Activated T-helper 1 cell treated with anti-CD3 and anti-CD28 coated beads, Interleukin-12 subunit alpha, Interleukin-12 subunit beta, Interleukin-2, Interleukin-4 antibody, amounts not matched to agents 30 ng/mL and 10 ng/mL and 1 ng/mL, durations not matched to agents 14 hours and 24 hours and 36 hours (primary cell): ENCODE results near the gene ARL8B. TPM values are rescaled to one million over a fixed set of nuclear protein-coding genes. Genes with fewer than 3 reads are reported as not detected.

Experiments used
- DNase-seq: peaks from one replicate; pipeline ENCODE4 v3.0.0; 2021; ENCODE audit warnings: low spot score
- H3K27ac Mint-ChIP-seq: one replicate; pipeline ENCODE4 v1.8.0; 2021; ENCODE audit warnings: mild to moderate bottlenecking, mixed read lengths
- H3K27me3 Mint-ChIP-seq: one replicate; pipeline ENCODE4 v1.8.0; 2022; ENCODE audit warnings: mild to moderate bottlenecking, moderate library complexity, mixed read lengths; ENCODE audit not compliant: insufficient read depth
- H3K36me3 Mint-ChIP-seq: one replicate; pipeline ENCODE4 v1.8.0; 2021; ENCODE audit warnings: low read depth, mixed read lengths
- H3K4me1 Mint-ChIP-seq: one replicate; pipeline ENCODE4 v1.8.0; 2021; ENCODE audit warnings: low read depth, mixed read lengths
- H3K4me3 Mint-ChIP-seq: one replicate; pipeline ENCODE4 v1.8.0; 2021; ENCODE audit warnings: mild to moderate bottlenecking, moderate library complexity, mixed read lengths
- H3K9me3 Mint-ChIP-seq: one replicate; pipeline ENCODE4 v1.8.0; 2021; ENCODE audit warnings: mixed read lengths
- intact Hi-C: fragments of 100-400 bp; cut with micrococcal nuclease; formaldehyde crosslinking; loops from one replicate; pipeline ENCODE4 v1.15.1; 2024
- total RNA-seq: library from RNA; stranded (reverse); gene quantifications from 2 replicates; pipeline ENCODE4 v1.2.3, GENCODE V29; 2022

The ARL8B gene
- total RNA-seq, 1 donor from 2014 or later: 43.4 TPM

DNA sequence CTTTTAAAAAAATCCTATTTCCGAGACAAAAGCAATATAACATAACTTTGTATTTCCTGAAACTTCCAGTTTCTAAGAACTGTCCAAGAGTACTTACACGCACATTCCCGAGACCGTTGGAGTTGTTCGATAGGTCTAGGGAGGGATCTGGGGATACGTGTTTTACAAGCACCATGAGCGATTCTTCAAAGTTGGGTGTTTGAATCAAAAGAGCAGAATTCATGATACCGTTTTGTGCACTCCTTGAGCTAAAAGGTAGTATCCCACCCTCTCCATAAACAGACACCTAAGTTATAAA, 64.7 kb downstream of the ARL8B start:
- intact Hi-C loops: loop anchor here (1.0 to 2.0 kb wide), 4 partner anchors 65 to 884 kb away; partner anchors contain the start of genes ARL8B, ITPR1 and SETMAR
- peaks cover 27% of the 10 kb centered on the region for H3K36me3 Mint-ChIP-seq
- peak overlapping the region; percentile 93 for H3K4me3 Mint-ChIP-seq
- peaks cover 39% of the 10 kb centered on the region for H3K4me1 Mint-ChIP-seq
- H3K27me3 Mint-ChIP-seq: no peaks in the 10 kb centered on the region
- no peak for DNase-seq
- H3K9me3 Mint-ChIP-seq: no peaks in the 10 kb centered on the region
- H3K27ac Mint-ChIP-seq: peak overlapping the region; percentile 95

DNA sequence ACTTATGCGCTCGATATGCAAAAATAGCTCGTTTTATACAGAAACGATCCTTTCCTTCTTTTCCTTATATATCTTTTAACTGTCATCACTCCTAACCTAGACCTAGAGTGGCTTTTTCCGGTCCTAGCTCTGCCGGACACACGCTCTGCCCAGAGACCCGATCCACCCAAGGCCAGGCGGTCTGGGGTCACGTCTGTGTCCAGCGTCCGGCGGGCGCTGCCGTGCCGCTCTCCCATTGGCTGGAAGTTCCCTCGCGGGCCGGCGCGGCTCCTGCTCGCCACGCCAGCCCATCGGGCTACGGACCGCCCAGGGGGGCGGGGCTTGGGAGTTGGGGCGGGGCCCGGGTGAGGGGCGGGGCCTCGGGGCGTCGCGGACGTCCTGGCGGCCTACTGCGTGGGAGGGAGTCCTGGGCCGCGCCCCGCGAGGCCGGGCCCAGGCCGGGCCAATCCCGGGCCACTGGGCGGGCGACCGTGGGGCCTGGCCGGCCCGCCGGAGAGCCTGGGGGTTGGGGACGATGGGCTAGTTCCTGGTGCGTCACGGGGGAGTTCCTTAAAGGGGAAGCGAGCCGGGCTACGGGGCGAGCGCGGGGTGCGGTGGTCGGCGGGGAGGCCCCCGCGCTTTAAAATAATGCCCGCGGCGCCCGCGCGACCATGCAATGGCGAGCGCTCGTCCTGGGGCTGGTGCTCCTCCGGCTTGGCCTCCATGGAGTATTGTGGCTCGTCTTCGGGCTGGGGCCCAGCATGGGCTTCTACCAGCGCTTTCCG, 65.2 kb downstream of the ARL8B start, which contains the start of gene EDEM1:
Gene EDEM1, plus strand, starts transcription at position 552 of the 764 bp plus-strand sequence. Its CDS starts 99 bp downstream, at position 651.
- DNase-seq: peak; percentile 96
- Mint-ChIP-seq H3K27ac (peak within 1 kb of the TSS; percentile 98), H3K9me3 (no peaks in the 10 kb centered on the region), H3K4me3 (peak within 1 kb of the TSS; percentile 93), H3K4me1 (peaks cover 39% of the 10 kb centered on the region), H3K36me3 (peaks cover 27% of the 10 kb centered on the region), H3K27me3 (no peaks in the 10 kb centered on the region)
- intact Hi-C loops: loop anchor here (1.0 to 2.0 kb wide), 4 partner anchors 65 to 884 kb away; partner anchors contain the start of genes ARL8B, ITPR1 and SETMAR

DNA sequence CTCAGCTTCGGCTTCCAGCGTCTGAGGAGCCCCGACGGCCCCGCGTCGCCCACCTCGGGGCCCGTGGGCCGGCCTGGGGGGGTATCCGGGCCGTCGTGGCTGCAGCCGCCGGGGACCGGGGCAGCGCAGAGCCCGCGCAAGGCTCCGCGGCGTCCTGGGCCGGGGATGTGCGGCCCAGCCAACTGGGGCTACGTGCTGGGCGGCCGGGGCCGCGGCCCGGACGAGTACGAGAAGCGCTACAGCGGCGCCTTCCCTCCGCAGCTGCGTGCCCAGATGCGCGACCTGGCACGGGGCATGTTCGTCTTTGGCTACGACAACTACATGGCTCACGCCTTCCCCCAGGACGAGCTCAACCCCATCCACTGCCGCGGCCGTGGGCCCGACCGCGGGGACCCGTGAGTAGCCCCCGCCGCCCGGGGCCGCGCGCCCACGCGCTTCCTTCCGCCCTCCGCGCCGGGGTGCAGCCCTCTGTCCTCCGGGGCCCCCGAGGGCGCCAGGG, 65.9 kb downstream of the ARL8B start:
- H3K4me1 Mint-ChIP-seq: peaks cover 44% of the 10 kb centered on the region
- H3K27ac Mint-ChIP-seq: peak overlapping the region; percentile 98
- peak; percentile 55 for DNase-seq
- H3K36me3 Mint-ChIP-seq: peaks cover 32% of the 10 kb centered on the region
- intact Hi-C loops: loop anchor here (1.0 to 2.0 kb wide), 7 partner anchors 9 to 885 kb away; partner anchors contain the start of genes ARL8B, BHLHE40, ITPR1 and SETMAR
- H3K4me3 Mint-ChIP-seq: peak overlapping the region; percentile 93
- no peaks in the 10 kb centered on the region for H3K27me3 Mint-ChIP-seq
- no peaks in the 10 kb centered on the region for H3K9me3 Mint-ChIP-seq

DNA sequence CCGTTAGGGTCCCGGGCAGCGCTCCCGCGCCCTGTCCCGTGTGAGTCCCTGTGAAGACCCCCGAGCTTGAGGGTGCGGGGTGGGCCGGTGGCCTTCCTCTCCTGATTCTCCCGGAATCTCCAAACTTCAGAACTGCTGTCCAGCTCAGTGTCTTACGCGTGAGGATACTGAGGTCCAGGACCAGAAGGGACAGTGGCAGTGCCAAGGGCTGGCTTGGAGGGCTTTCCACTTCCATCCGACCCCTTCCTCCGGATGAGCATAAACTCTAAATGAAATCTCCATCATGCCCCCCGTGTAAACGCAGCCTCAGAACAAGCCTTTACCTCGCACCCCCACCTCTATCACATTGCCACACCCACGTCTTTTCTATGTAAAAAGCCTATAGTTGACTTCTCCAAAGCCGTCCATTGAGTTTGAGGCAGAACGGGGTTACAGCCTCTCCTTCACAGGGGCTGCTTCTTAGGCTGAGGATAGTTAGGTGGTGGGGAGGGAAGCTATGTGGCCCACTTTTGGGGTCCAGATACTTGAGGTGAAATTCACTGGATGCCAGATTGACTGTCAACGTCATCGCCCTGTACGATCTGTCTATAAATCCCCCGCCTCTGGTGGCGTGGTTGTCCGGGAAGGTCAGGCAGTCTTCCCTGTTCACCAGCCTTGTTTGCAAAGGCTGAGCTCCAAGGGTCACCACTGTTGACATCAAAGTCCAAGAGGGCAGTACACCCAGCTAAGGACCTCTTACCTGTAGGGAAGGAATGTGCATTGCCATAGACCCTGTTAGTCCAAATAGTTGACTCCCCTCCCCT, 66.5 kb downstream of the ARL8B start:
- Mint-ChIP-seq H3K36me3 (peaks cover 34% of the 10 kb centered on the region), H3K4me3 (peak overlapping the region; percentile 92), H3K27ac (peak overlapping the region; percentile 98), H3K4me1 (peaks cover 47% of the 10 kb centered on the region), H3K9me3 (no peaks in the 10 kb centered on the region), H3K27me3 (no peaks in the 10 kb centered on the region)
- intact Hi-C loops: loop anchor here (1.0 to 2.0 kb wide), 3 partner anchors 9 to 338 kb away; partner anchors contain the start of gene BHLHE40
- DNase-seq: peak; percentile 34

DNA sequence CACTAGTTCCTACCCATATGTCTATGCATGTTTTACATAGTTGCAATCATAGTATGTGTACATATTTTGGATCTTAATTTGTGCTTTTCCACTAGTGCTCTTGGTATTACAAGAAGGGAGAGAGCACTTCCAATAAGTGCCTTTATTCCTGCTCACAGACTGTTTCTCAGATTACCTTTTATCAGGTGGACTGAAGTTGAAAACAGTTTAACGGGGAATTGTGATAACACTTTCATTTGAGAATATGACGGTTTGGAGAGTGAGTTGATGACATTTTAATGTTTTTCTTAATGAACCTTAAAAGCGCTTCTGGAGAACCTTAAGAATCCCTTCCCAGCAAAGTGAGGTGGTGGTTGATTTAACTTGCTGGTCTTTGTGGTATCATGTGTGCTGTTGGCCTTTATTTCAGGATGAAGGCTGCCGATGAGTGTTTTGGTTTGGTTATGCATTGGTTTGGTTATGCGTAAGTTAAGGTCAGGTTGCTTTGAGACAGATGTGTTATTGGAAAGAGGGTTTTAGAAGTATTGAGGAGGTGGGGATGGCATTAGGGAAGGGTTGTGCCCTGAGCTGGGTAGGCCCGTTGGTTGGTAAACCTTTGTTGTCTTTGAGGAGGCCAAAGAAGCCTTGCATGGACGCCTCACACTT, 68.2 kb downstream of the ARL8B start:
- Mint-ChIP-seq H3K4me1 (peaks cover 63% of the 10 kb centered on the region), H3K27me3 (no peaks in the 10 kb centered on the region), H3K27ac (peak overlapping the region; percentile 98), H3K36me3 (peaks cover 48% of the 10 kb centered on the region), H3K9me3 (no peaks in the 10 kb centered on the region), H3K4me3 (peak overlapping the region; percentile 92)
- intact Hi-C loops: loop anchor here (5.0 kb wide), 1 partner anchor 183 kb away; no protein-coding TSS in a partner anchor
- DNase-seq: no peak

DNA sequence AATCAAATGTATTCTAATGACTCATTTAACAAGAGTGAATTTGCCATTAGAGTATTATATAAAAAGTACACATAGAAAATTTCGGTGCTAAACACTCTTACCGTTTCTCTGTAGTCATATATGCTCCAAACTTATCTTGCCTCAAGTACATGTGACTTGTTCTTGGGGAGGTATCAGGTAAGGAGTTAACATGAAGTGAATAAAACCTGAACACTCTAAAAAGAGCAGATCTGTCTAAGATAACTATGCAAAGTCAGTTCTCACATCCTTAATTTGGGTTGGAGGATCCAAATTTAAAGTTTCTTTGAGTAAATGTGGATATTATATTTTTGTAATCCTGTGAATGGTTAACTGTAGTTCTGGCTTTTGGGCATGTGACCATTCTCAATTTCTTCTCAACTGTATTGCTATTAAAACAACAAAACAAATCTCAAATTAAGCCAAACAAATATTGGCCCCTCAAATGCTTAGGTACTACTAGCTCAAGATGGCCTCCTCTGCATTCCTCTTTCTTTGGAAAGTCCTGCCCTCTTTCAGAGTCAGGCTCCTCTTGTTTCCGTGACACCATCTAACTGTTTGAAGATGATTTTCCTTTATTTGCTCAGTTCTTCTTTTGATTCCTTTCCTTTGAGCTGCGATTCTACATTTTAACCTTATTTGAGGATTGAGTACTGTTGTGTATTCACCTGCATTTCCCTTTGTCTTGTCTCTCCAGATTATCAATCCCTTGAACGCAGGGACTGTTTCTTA, 69.6 kb downstream of the ARL8B start:
- H3K36me3 Mint-ChIP-seq: peaks cover 58% of the 10 kb centered on the region
- H3K27me3 Mint-ChIP-seq: no peaks in the 10 kb centered on the region
- DNase-seq: no peak
- peaks cover 67% of the 10 kb centered on the region for H3K4me1 Mint-ChIP-seq
- H3K27ac Mint-ChIP-seq: peak overlapping the region; percentile 94
- intact Hi-C loops: loop anchor here (5.0 kb wide), 1 partner anchor 184 kb away; no protein-coding TSS in a partner anchor
- H3K9me3 Mint-ChIP-seq: no peaks in the 10 kb centered on the region
- peak overlapping the region; percentile 72 for H3K4me3 Mint-ChIP-seq

DNA sequence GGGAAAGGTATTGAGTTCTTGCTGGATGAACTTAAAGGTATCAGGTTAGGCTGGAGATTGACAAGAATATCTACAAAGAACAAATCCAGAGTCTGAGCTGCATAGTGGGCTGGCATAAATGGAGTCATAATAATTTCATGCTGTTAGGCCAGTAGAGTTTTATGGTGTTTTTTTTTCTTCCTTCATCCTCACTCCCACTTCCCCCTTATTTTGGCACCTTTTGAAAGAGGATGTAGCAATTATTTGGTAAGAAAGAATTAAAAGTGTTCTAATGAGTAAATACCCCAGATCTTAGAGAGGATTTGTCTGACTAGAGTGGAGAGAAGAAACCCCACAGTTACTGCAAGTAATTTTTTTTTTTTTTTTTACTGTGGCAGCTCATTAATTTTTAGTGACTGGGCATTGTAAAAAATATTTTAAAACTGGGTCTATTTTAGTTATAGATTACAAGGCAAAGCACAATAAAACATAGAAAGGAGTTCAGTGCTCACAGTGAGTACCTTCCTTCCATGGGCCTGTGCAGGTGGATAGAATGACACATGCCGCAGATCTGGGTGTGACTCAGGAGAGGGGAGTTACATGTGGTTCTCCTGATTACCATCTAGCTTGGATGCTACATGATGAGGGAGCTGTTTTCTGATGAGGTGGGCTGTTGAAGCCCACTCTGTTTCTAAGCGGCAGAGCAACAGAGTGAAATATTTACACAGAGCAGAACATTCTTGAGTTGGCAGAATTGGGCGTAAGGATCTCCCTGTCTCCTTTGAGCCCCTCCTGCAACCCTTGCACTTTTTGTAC, 70.7 kb downstream of the ARL8B start:
- Mint-ChIP-seq H3K4me3 (peak overlapping the region; percentile 72), H3K36me3 (peaks cover 67% of the 10 kb centered on the region), H3K27ac (peak overlapping the region; percentile 94), H3K9me3 (no peaks in the 10 kb centered on the region), H3K4me1 (peaks cover 72% of the 10 kb centered on the region), H3K27me3 (no peaks in the 10 kb centered on the region)
- no peak for DNase-seq
- intact Hi-C loops: loop anchor here (5.0 kb wide), 1 partner anchor 185 kb away; no protein-coding TSS in a partner anchor

DNA sequence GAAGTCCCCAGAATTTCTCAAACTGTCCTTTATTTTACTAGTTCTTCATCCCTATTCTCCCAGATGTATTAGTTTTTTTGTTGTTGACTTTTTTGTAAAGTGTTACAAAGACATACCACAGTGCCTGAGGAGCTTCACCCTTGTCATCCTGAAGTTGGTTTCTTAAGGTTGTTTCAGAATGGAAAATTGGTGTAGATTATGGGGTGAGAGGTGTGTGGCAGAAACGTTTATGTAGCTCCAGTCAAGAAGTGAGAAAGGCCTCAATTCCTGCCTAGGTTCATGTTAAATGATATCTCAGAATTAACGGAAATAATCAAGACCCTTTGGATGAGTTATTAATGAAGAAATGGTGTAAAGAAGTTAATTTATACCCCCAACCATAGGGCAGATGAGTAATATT, 72.2 kb downstream of the ARL8B start:
- Mint-ChIP-seq H3K9me3 (no peaks in the 10 kb centered on the region), H3K4me1 (peaks cover 86% of the 10 kb centered on the region), H3K36me3 (peaks cover 69% of the 10 kb centered on the region), H3K27ac (peak overlapping the region; percentile 97), H3K4me3 (peak overlapping the region; percentile 74), H3K27me3 (no peaks in the 10 kb centered on the region)
- intact Hi-C loops: loop anchor here (1.0 to 5.0 kb wide), 6 partner anchors 172 to 389 kb away; partner anchors contain the start of gene BHLHE40
- no peak for DNase-seq

DNA sequence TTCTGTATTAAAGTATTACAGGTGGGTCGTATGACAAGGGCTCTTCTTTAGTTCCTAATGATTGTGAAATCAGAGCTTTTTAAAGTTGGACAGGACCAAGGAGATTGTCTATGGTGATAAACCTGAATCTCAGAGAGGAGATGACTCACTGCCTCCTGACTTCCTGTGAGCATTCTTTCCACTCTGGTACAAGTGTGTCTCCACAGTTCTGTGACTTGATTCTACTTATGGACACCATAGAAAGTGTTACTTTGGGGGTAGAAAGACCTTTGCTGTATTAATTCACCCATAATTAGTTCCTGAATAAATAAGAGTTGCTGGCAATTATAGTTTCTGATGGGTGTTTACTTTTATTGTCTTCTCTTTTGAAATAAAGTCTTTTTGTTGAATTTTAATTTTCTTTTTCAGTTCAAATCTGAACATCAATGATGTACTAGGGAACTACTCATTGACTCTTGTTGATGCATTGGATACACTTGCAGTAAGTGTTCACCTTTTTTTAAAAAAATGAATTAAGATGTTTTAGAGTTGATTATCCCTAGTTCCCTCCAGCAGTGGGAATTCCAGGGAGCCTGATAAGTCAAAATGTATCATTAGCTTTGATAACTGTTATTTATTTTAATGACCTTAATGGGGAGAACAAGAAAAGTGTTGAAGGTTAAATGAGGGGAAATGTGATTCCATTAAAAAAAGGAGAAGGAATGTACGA, 72.9 kb downstream of the ARL8B start:
- Mint-ChIP-seq H3K36me3 (peaks cover 72% of the 10 kb centered on the region), H3K27ac (peak overlapping the region; percentile 97), H3K4me1 (peaks cover 86% of the 10 kb centered on the region), H3K9me3 (no peaks in the 10 kb centered on the region), H3K27me3 (no peaks in the 10 kb centered on the region), H3K4me3 (peak overlapping the region; percentile 74)
- intact Hi-C loops: loop anchor here (1.0 to 5.0 kb wide), 6 partner anchors 173 to 390 kb away; partner anchors contain the start of gene BHLHE40
- DNase-seq: peak; percentile 54

DNA sequence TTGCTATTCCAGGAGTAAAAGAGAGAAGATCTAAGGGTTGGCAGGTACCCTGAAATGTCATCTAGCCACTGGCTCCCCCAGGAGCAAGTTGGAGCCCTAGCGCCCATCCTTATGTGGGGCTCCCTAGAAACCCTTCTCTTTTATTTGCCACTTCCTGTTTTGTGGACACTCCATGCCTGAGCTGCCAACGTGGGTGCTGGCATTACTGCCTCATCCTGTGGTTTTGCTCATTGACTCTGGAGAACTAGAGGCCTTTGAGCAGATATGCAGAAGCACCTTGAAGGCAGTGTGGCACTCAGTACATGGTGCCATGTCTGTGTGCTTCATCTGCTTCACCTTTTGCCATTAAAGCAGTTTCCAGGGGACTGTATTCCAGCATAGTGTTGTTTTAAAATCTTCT, 73.5 kb downstream of the ARL8B start:
- Mint-ChIP-seq H3K27me3 (no peaks in the 10 kb centered on the region), H3K9me3 (no peaks in the 10 kb centered on the region), H3K4me3 (peak overlapping the region; percentile 74), H3K36me3 (peaks cover 72% of the 10 kb centered on the region), H3K27ac (peak overlapping the region; percentile 97), H3K4me1 (peaks cover 86% of the 10 kb centered on the region)
- DNase-seq: no peak
- intact Hi-C loops: loop anchor here (2.0 kb wide), 5 partner anchors 217 to 809 kb away; partner anchors contain the start of gene BHLHE40
